AG10803 (cell line): ENCODE measurements around the gene CLCN2.

Source experiments
- DNase-seq: peaks from one replicate; pipeline ENCODE4 v3.0.0; 2010; ENCODE audit warnings: low read depth
- H3K4me3 ChIP-seq: 2 replicates; pipeline ENCODE4 v1.5.1; 2011; ENCODE audit warnings: mild to moderate bottlenecking, low read length, control low read depth
- TF ChIP-seq, protein P1 (sequence below): conservative IDR thresholded peaks from 2 replicates; pipeline ENCODE4 v1.5.1; 2011; ENCODE audit warnings: mild to moderate bottlenecking, low read length, control low read depth, inconsistent platforms

CLCN2 gene

DNA sequence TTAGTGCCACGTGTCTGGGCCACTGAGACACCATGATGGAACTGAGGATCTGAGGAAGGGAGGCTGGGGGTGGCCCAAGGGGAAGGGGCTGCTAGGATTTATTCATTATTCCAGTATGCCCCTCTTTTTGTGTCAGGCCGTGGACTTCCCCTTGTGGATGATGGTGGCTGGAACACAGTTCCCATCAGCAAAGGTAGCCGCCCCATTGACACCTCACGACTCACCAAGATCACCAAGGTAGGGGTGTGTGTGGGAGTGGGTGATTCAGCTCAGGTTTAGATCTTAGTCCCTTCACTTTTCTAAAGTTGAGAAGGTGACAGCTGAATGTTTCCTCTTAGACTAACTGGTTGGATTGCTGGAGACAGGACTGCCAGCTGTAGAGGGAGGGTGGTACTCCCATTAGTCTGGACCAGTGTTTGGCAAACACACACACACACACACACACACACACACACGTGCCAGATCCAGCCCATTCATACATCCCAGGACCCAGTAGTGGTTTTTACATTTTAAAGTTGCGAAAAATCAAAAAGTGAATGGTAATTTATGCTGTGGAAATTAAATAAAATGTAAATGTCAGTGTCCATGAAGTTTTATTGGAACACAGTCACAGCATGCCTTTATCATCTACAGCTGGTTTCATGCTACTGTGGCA lies 35.6 kb downstream of the CLCN2 start:
- no peak overlapping the region for H3K4me3 ChIP-seq
- TF ChIP-seq, protein P1, sequence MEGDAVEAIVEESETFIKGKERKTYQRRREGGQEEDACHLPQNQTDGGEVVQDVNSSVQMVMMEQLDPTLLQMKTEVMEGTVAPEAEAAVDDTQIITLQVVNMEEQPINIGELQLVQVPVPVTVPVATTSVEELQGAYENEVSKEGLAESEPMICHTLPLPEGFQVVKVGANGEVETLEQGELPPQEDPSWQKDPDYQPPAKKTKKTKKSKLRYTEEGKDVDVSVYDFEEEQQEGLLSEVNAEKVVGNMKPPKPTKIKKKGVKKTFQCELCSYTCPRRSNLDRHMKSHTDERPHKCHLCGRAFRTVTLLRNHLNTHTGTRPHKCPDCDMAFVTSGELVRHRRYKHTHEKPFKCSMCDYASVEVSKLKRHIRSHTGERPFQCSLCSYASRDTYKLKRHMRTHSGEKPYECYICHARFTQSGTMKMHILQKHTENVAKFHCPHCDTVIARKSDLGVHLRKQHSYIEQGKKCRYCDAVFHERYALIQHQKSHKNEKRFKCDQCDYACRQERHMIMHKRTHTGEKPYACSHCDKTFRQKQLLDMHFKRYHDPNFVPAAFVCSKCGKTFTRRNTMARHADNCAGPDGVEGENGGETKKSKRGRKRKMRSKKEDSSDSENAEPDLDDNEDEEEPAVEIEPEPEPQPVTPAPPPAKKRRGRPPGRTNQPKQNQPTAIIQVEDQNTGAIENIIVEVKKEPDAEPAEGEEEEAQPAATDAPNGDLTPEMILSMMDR: no peak
- no peak for DNase-seq

DNA sequence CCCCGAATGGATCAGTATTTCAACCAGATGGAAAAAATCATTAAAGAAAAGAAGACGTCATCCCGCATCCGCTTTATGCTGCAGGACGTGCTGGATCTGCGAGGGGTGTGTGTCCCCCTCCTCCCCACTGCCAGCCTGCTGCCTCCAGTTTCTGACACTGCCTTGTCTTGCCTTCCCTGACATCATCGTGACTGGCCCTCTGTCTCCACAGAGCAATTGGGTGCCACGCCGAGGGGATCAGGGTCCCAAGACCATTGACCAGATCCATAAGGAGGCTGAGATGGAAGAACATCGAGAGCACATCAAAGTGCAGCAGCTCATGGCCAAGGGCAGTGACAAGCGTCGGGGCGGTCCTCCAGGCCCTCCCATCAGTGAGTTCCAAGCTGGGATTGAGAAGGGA lies 36.1 kb downstream of the CLCN2 start:
- no peak overlapping the region for H3K4me3 ChIP-seq
- no peak for DNase-seq
- TF ChIP-seq, protein P1: no peak

DNA sequence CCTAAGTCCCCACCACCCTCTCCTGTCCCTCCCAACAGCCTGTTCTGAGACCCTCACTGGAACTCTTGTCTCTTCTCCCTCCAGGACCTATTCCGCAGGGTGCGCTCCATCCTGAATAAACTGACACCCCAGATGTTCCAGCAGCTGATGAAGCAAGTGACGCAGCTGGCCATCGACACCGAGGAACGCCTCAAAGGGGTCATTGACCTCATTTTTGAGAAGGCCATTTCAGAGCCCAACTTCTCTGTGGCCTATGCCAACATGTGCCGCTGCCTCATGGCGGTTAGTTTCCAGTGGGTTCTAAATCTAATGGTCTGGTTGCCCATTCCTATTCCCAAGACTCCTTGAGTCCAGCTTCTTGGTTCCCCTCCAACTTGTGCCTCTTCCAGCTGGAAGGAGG lies 37.7 kb downstream of the CLCN2 start:
- TF ChIP-seq, protein P1: no peak
- DNase-seq: no peak
- no peak overlapping the region for H3K4me3 ChIP-seq

DNA sequence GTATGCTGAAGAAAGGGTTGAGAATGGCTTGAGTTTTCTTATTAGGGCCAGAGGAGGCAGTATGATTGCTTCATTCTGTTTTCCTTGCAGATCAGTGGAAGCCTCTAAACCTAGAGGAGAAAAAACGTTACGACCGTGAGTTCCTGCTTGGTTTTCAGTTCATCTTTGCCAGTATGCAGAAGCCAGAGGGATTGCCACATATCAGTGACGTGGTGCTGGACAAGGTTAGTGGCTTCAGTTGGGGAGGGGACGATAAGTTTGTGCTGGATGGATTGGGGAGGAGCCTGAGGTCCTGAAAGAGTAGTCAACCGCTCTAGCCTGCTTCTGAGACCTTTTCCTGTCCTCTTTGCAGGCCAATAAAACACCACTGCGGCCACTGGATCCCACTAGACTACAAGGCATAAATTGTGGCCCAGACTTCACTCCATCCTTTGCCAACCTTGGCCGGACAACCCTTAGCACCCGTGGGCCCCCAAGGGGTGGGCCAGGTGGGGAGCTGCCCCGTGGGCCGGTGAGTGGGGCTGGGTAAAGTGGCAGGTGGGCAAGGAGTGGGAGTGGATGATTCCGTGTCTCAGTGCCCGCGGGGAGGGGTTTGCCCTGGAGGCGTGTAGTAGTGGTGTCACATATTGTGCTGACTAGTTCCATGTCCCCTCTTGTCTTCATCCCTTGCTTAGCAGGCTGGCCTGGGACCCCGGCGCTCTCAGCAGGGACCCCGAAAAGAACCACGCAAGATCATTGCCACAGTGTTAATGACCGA lies 38.5 kb downstream of the CLCN2 start:
- no peak overlapping the region for H3K4me3 ChIP-seq
- peak; percentile 67 for DNase-seq
- TF ChIP-seq, protein P1: no peak

DNA sequence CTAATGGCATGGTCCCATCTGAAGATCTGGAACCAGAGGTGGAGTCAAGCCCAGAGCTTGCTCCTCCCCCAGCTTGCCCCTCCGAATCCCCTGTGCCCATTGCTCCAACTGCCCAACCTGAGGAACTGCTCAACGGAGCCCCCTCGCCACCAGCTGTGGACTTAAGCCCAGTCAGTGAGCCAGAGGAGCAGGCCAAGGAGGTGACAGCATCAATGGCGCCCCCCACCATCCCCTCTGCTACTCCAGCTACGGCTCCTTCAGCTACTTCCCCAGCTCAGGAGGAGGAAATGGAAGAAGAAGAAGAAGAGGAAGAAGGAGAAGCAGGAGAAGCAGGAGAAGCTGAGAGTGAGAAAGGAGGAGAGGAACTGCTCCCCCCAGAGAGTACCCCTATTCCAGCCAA lies 39.7 kb downstream of the CLCN2 start:
- no peak overlapping the region for H3K4me3 ChIP-seq
- no peak for DNase-seq
- TF ChIP-seq, protein P1: no peak

DNA sequence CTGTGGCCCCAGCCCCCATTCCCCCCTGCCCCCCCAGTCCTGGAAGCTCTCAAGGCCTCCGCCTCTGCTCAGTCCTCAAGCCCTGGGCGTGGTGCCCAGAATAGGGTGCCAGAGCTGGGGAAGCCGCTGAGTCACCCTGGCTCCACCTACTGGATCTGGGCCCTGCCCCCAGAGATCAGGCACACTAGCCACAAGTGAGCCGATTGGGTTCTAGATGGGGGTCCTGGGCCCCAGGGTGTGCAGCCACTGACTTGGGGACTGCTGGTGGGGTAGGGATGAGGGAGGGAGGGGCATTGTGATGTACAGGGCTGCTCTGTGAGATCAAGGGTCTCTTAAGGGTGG lies 41.3 kb downstream of the CLCN2 start:
- DNase-seq: peak; percentile 97
- peak overlapping the region; percentile 47 for H3K4me3 ChIP-seq
- TF ChIP-seq, protein P1: no peak

DNA sequence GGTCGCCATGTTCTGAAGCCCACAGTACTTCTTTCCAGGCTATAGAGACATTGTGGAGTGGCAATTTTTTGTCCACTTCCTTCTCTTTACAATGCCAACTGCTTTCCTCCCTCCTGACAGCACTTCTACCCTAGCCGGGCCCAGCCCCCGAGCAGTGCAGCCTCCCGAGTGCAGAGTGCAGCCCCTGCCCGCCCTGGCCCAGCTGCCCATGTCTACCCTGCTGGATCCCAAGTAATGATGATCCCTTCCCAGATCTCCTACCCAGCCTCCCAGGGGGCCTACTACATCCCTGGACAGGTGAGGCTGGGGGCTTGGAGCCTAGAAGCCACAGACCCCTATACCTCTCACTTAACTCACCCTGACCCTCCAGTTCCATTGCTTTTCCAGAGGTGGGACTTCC lies 44.2 kb downstream of the CLCN2 start:
- DNase-seq: no peak
- peak overlapping the region; percentile 90 for H3K4me3 ChIP-seq
- TF ChIP-seq, protein P1: no peak
